Mononuclear cell (primary cell): Measurements from ENCODE around the gene NBAS. TPM values are rescaled to one million over a fixed set of nuclear protein-coding genes. Genes with fewer than 3 reads are reported as not detected.

Experiments
- H3K27me3 ChIP-seq: 2 replicates; pipeline ENCODE4 v1.6.0; 2011; ENCODE audit warnings: low read length, control low read depth; ENCODE audit not compliant: insufficient read depth
- H3K4me1 ChIP-seq: 2 replicates; pipeline ENCODE4 v1.5.1; 2011; ENCODE audit warnings: mild to moderate bottlenecking, low read length, control low read depth; ENCODE audit not compliant: insufficient read depth
- H3K4me3 ChIP-seq: 2 replicates; pipeline ENCODE4 v1.5.1; 2011; ENCODE audit warnings: mild to moderate bottlenecking, low read length, moderate library complexity
- H3K9me3 ChIP-seq: 2 replicates; pipeline ENCODE4 v1.5.1; 2011; ENCODE audit warnings: low read depth, mild to moderate bottlenecking, control low read depth, low read length
- total RNA-seq: library from RNA; depleted of rRNA; stranded (reverse); fragments of >200 nt; gene quantifications from one replicate; pipeline ENCODE4 v1.2.3, GENCODE V29; 2012

The NBAS gene
- total RNA-seq, 1 donor, result 31.6 TPM

GRCh38 chr2:15498554-15498953 is 62.6 kb downstream of the NBAS start:
- no peaks in the 10 kb centered on the region for H3K27me3 ChIP-seq
- H3K4me1 ChIP-seq, result no peaks in the 10 kb centered on the region
- H3K9me3 ChIP-seq, result no peaks in the 10 kb centered on the region
- no peak overlapping the region for H3K4me3 ChIP-seq

- no peaks in the 10 kb centered on the region for H3K4me1 ChIP-seq
- no peaks in the 10 kb centered on the region for H3K9me3 ChIP-seq
These were observed 66.3 kb downstream of the NBAS start for GRCh38 chr2:15494877-15495276.

GRCh38 chr2:15492773-15493325 is 68.3 kb downstream of the NBAS start:
- Histone ChIP-seq H3K4me1 (no peaks in the 10 kb centered on the region), H3K9me3 (no peaks in the 10 kb centered on the region), H3K27me3 (no peaks in the 10 kb centered on the region), H3K4me3 (no peak overlapping the region)

More at GRCh38 chr2:15494877-15495276, 66.3 kb downstream of the NBAS start:
- H3K4me3 ChIP-seq, result no peak overlapping the region
- H3K27me3 ChIP-seq, result no peaks in the 10 kb centered on the region

GRCh38 chr2:15486770-15487169 is 74.4 kb downstream of the NBAS start:
- Histone ChIP-seq H3K4me1 (no peaks in the 10 kb centered on the region), H3K27me3 (no peaks in the 10 kb centered on the region), H3K9me3 (no peaks in the 10 kb centered on the region)

GRCh38 chr2:15485949-15486348 is 75.2 kb downstream of the NBAS start:
- Histone ChIP-seq H3K4me3 (no peak overlapping the region), H3K9me3 (no peaks in the 10 kb centered on the region), H3K27me3 (no peaks in the 10 kb centered on the region), H3K4me1 (no peaks in the 10 kb centered on the region)

More at GRCh38 chr2:15486770-15487169, 74.4 kb downstream of the NBAS start:
- H3K4me3 ChIP-seq, result no peak overlapping the region

GRCh38 chr2:15481000-15481399 is 80.1 kb downstream of the NBAS start:
- H3K4me3 ChIP-seq, result no peak overlapping the region
- H3K9me3 ChIP-seq, result no peaks in the 10 kb centered on the region
- H3K27me3 ChIP-seq, result no peaks in the 10 kb centered on the region
- H3K4me1 ChIP-seq, result no peaks in the 10 kb centered on the region

GRCh38 chr2:15480552-15480951 is 80.6 kb downstream of the NBAS start:
- H3K9me3 ChIP-seq, result no peaks in the 10 kb centered on the region
- no peaks in the 10 kb centered on the region for H3K27me3 ChIP-seq
- no peaks in the 10 kb centered on the region for H3K4me1 ChIP-seq
- no peak overlapping the region for H3K4me3 ChIP-seq

GRCh38 chr2:15472876-15473275 is 88.3 kb downstream of the NBAS start:
- Histone ChIP-seq H3K9me3 (no peaks in the 10 kb centered on the region), H3K4me3 (no peak overlapping the region), H3K27me3 (no peaks in the 10 kb centered on the region), H3K4me1 (no peaks in the 10 kb centered on the region)

GRCh38 chr2:15472133-15472532 is 89.0 kb downstream of the NBAS start:
- Histone ChIP-seq H3K4me1 (no peaks in the 10 kb centered on the region), H3K9me3 (no peaks in the 10 kb centered on the region)

GRCh38 chr2:15471606-15472005 is 89.5 kb downstream of the NBAS start:
- Histone ChIP-seq H3K4me3 (no peak overlapping the region), H3K4me1 (no peaks in the 10 kb centered on the region), H3K9me3 (no peaks in the 10 kb centered on the region), H3K27me3 (no peaks in the 10 kb centered on the region)

More at GRCh38 chr2:15472133-15472532, 89.0 kb downstream of the NBAS start:
- Histone ChIP-seq H3K27me3 (no peaks in the 10 kb centered on the region), H3K4me3 (no peak overlapping the region)

GRCh38 chr2:15460112-15460620 is 101.0 kb downstream of the NBAS start:
- no peaks in the 10 kb centered on the region for H3K27me3 ChIP-seq
- H3K4me3 ChIP-seq, result no peak overlapping the region
- no peaks in the 10 kb centered on the region for H3K4me1 ChIP-seq
- no peaks in the 10 kb centered on the region for H3K9me3 ChIP-seq

- Histone ChIP-seq H3K27me3 (no peaks in the 10 kb centered on the region), H3K4me1 (no peaks in the 10 kb centered on the region), H3K4me3 (no peak overlapping the region), H3K9me3 (no peaks in the 10 kb centered on the region)
These were observed 102.9 kb downstream of the NBAS start for GRCh38 chr2:15458277-15458676.

- Histone ChIP-seq H3K27me3 (no peaks in the 10 kb centered on the region), H3K9me3 (no peaks in the 10 kb centered on the region), H3K4me3 (no peak overlapping the region), H3K4me1 (no peaks in the 10 kb centered on the region)
These were observed 103.3 kb downstream of the NBAS start for GRCh38 chr2:15457868-15458267.

GRCh38 chr2:15456352-15456751 is 104.8 kb downstream of the NBAS start:
- Histone ChIP-seq H3K4me1 (no peaks in the 10 kb centered on the region), H3K9me3 (no peaks in the 10 kb centered on the region), H3K4me3 (no peak overlapping the region), H3K27me3 (no peaks in the 10 kb centered on the region)

GRCh38 chr2:15450808-15451207 is 110.3 kb downstream of the NBAS start:
- Histone ChIP-seq H3K4me3 (no peak overlapping the region), H3K4me1 (no peaks in the 10 kb centered on the region), H3K27me3 (no peaks in the 10 kb centered on the region), H3K9me3 (no peaks in the 10 kb centered on the region)

GRCh38 chr2:15449556-15450236 is 111.4 kb downstream of the NBAS start:
- Histone ChIP-seq H3K9me3 (no peaks in the 10 kb centered on the region), H3K27me3 (no peaks in the 10 kb centered on the region), H3K4me1 (no peaks in the 10 kb centered on the region), H3K4me3 (no peak overlapping the region)
